IMR-90 (cell line): ENCODE results near the gene ANO2. TPM values are rescaled to one million over a fixed set of nuclear protein-coding genes. Genes with fewer than 3 reads are reported as not detected.

Experiments used
- ATAC-seq: fragments of 200-7000 bp; cut with Tn5 transposase; 2 replicates; pipeline ENCODE4 v1.9.1; 2020; ENCODE audit warnings: low read depth, mild to moderate bottlenecking, moderate library complexity
- BruUV-seq: library from RNA; stranded (reverse); fragments of 400-500 nt; replicated peaks from 2 replicates; lab custom pipeline; 2021; lab: Mats Ljungman, UMichigan
- CTCF ChIA-PET: fragments of 300-600 bp; formaldehyde crosslinking; extraction: SDS; loops from one replicate; lab custom pipeline; 2021; ENCODE audit warnings: antibody characterized with exemption; lab: Yijun Ruan, JAX
- POLR2A ChIA-PET: fragments of 300-600 bp; sonication (Branson Sonifier 250); formaldehyde crosslinking; loops from one replicate; lab custom pipeline; 2022; ENCODE audit warnings: antibody characterized with exemption; ENCODE audit not compliant: unreplicated experiment; lab: Charles Lee
- DNase-seq: peaks from one replicate; pipeline ENCODE4 v3.0.0; 2013
- H2AFZ ChIP-seq: replicated peaks from 2 replicates; pipeline ENCODE3; 2013; ENCODE audit warnings: low read length, mild to moderate bottlenecking; ENCODE audit not compliant: poor library complexity
- H2AK5ac ChIP-seq: 2 replicates; pipeline ENCODE4 v1.6.1; 2013; ENCODE audit warnings: low read depth, low read length, inconsistent platforms
- H2AK9ac ChIP-seq: replicated peaks from 2 replicates; pipeline ENCODE3; 2013; ENCODE audit warnings: mild to moderate bottlenecking, low read depth, low read length, moderate library complexity; ENCODE audit not compliant: poor library complexity
- H2BK120ac ChIP-seq: 2 replicates; pipeline ENCODE4 v1.6.1; 2013; ENCODE audit warnings: low read depth, low read length, inconsistent platforms
- H2BK15ac ChIP-seq: 3 replicates; pipeline ENCODE4 v1.6.1; 2013; ENCODE audit warnings: low read depth, low read length, inconsistent platforms
- H2BK20ac ChIP-seq: 2 replicates; pipeline ENCODE4 v1.6.1; 2013; ENCODE audit warnings: low read depth, mild to moderate bottlenecking, inconsistent platforms, low read length, moderate library complexity
- H2BK5ac ChIP-seq: 2 replicates; pipeline ENCODE4 v1.6.1; 2013; ENCODE audit warnings: mild to moderate bottlenecking, low read depth, low read length, inconsistent platforms; ENCODE audit not compliant: poor library complexity, severe bottlenecking
- H3K14ac ChIP-seq: replicated peaks from 2 replicates; pipeline ENCODE4 v1.6.1; 2013; ENCODE audit warnings: low read depth, low read length, inconsistent platforms
- H3K18ac ChIP-seq: 2 replicates; pipeline ENCODE4 v1.6.1; 2013; ENCODE audit warnings: low read depth, low read length, control low read depth
- H3K23ac ChIP-seq: 2 replicates; pipeline ENCODE4 v1.6.1; 2013; ENCODE audit warnings: low read depth, low read length, inconsistent platforms
- H3K27ac ChIP-seq: 2 replicates; pipeline ENCODE4 v1.5.1; 2013; ENCODE audit warnings: mild to moderate bottlenecking, control low read depth, low read length; ENCODE audit not compliant: insufficient read depth
- H3K27me3 ChIP-seq: 2 replicates; pipeline ENCODE4 v1.6.1; 2013; ENCODE audit warnings: low read length; ENCODE audit not compliant: control insufficient read depth, insufficient read depth
- H3K36me3 ChIP-seq: 2 replicates; pipeline ENCODE4 v1.6.1; 2013; ENCODE audit warnings: low read length, mixed read lengths; ENCODE audit not compliant: control insufficient read depth, insufficient read depth
- H3K4ac ChIP-seq: 2 replicates; pipeline ENCODE4 v1.6.1; 2013; ENCODE audit warnings: low read depth, low read length, inconsistent platforms
- H3K4me1 ChIP-seq: 2 replicates; pipeline ENCODE4 v1.6.1; 2013; ENCODE audit warnings: low read length, mixed read lengths; ENCODE audit not compliant: control insufficient read depth, insufficient read depth
- H3K4me2 ChIP-seq: 2 replicates; pipeline ENCODE4 v1.6.1; 2013; ENCODE audit warnings: low read depth, mild to moderate bottlenecking, control low read depth, low read length, moderate library complexity
- H3K4me3 ChIP-seq: 2 replicates; pipeline ENCODE4 v1.5.1; 2013; ENCODE audit warnings: low read depth, mild to moderate bottlenecking, control low read depth, low read length, moderate library complexity; ENCODE audit not compliant: insufficient read depth
- H3K56ac ChIP-seq: 2 replicates; pipeline ENCODE4 v1.6.1; 2013; ENCODE audit warnings: low read length, inconsistent platforms; ENCODE audit not compliant: insufficient read depth; ENCODE audit errors: extremely low read depth
- H3K79me1 ChIP-seq, 2 experiments: 2 replicates each; pipeline ENCODE4 v1.6.1; 2013; ENCODE audit warnings: low read length in 2 of 2, inconsistent platforms in 1 of 2, low read depth in 1 of 2
- H3K9ac ChIP-seq: 2 replicates; pipeline ENCODE4 v1.6.1; 2013; ENCODE audit warnings: low read depth, low read length, control low read depth
- H3K9me1 ChIP-seq: 2 replicates; pipeline ENCODE4 v1.6.1; 2013; ENCODE audit warnings: low read length, inconsistent platforms; ENCODE audit not compliant: insufficient read depth
- H3K9me3 ChIP-seq: 2 replicates; pipeline ENCODE4 v1.6.1; 2013; ENCODE audit warnings: low read length; ENCODE audit not compliant: control insufficient read depth, insufficient read depth
- H4K20me1 ChIP-seq: 2 replicates; pipeline ENCODE4 v1.6.1; 2013; ENCODE audit warnings: low read length, inconsistent platforms; ENCODE audit not compliant: insufficient read depth
- H4K5ac ChIP-seq: 2 replicates; pipeline ENCODE4 v1.6.1; 2013; ENCODE audit warnings: mild to moderate bottlenecking, low read depth, low read length, control low read depth
- H4K8ac ChIP-seq, 2 experiments: 2 replicates each; pipeline ENCODE4 v1.6.1; 2013; ENCODE audit warnings: low read depth in 2 of 2, low read length in 2 of 2, control low read depth in 1 of 2, inconsistent platforms in 1 of 2
- H4K91ac ChIP-seq: 2 replicates; pipeline ENCODE4 v1.6.1; 2013; ENCODE audit warnings: low read depth, low read length, inconsistent platforms; ENCODE audit not compliant: insufficient read depth
- CEBPB ChIP-seq: IDR thresholded peaks from 2 replicates; pipeline ENCODE4 v1.6.1; 2012; ENCODE audit warnings: low read depth, low read length, improper control_type of control experiment
- CTCF ChIP-seq: conservative IDR thresholded peaks from 2 replicates; pipeline ENCODE4 v1.5.1; 2012; ENCODE audit warnings: mild to moderate bottlenecking, low read depth, low read length, improper control_type of control experiment
- ELK1 ChIP-seq: fragments of 150-350 bp; IDR thresholded peaks from 2 replicates; pipeline ENCODE4 v1.6.1; 2016; ENCODE audit warnings: low read depth, mild to moderate bottlenecking, low read length, moderate library complexity, borderline replicate concordance
- FOS ChIP-seq: fragments of 150-350 bp; IDR thresholded peaks from 2 replicates; pipeline ENCODE4 v1.6.1; 2016; ENCODE audit warnings: low read depth, low read length
- NFE2L2 ChIP-seq: fragments of 150-350 bp; IDR thresholded peaks from 2 replicates; pipeline ENCODE4 v1.6.1; 2016; ENCODE audit warnings: low read depth, mild to moderate bottlenecking, low read length
- RFX5 ChIP-seq: IDR thresholded peaks from 2 replicates; pipeline ENCODE4 v1.8.0; 2012; ENCODE audit warnings: low read depth, mild to moderate bottlenecking, low read length, moderate library complexity
- USF2 ChIP-seq: fragments of 150-350 bp; IDR thresholded peaks from 2 replicates; pipeline ENCODE4 v1.6.1; 2017; ENCODE audit warnings: mild to moderate bottlenecking, antibody characterized with exemption, low read length, low read depth
- WGBS, 2 experiments: methylation state at CpG; one replicate each; pipeline versions ENCODE4 v1.1.5 to v1.1.7; 2013; ENCODE audit warnings: missing lambda C conversion rate in 2 of 2; ENCODE audit not compliant: insufficient read length in 1 of 2; ENCODE audit errors: extremely low coverage in 2 of 2; 5-methylcytosine and 5-hydroxymethylcytosine counted together
- dilution Hi-C: fragments of 300-500 bp; cut with HindIII; formaldehyde crosslinking; loops from one replicate; pipeline ENCODE4 v1.14.3; 2018; ENCODE audit warnings: low sequenced_read_pairs; ENCODE audit not compliant: unreplicated experiment
- in situ Hi-C: fragments of 300-500 bp; cut with MboI; formaldehyde crosslinking; loops from 3 replicates; pipeline ENCODE4 v1.14.3; 2019; ENCODE audit warnings: low sequenced_read_pairs, inconsistent platforms, mixed read lengths
- intact Hi-C: fragments of 100-400 bp; cut with micrococcal nuclease; formaldehyde crosslinking; loops from 2 replicates; pipeline ENCODE4 v1.10.0; 2022
- polyA plus RNA-seq, 3 experiments: library from polyadenylated mRNA; depleted of rRNA; stranded (reverse); fragments of >200 nt; gene quantifications; 2 replicates each; pipeline ENCODE4 v1.2.3, GENCODE V29; 2012; ENCODE audit warnings: low replicate concordance in 1 of 3
- total RNA-seq: library from RNA; depleted of rRNA; stranded (reverse); fragments of >200 nt; gene quantifications from 2 replicates; pipeline ENCODE4 v1.2.3, GENCODE V29; 2012

Gene ANO2
- total and polyA plus RNA-seq, 2 of the 4 experiments (the other 2 are of a cell fraction) = 0.22 TPM; not detected in 1

- ATAC-seq = no peak
- ChIA-PET CTCF (no interaction called here), POLR2A (interaction anchor here (0.5 kb wide), 1 partner anchor 147 kb away, joined by 4 read pairs; no protein-coding TSS in a partner anchor)
- no peaks in the 10 kb centered on the region for H3K9me3 ChIP-seq
- no peak overlapping the region for H4K91ac ChIP-seq
- H4K8ac ChIP-seq = no peak overlapping the region
- no peak overlapping the region for H2BK15ac ChIP-seq
- H3K23ac ChIP-seq = no peak overlapping the region
- no peak overlapping the region for H3K4ac ChIP-seq
- no peak overlapping the region for H2BK5ac ChIP-seq
- peak overlapping the region; percentile 25; the same call in 1 of the 2 replicates for H2AK5ac ChIP-seq
- no peaks in the 10 kb centered on the region for H4K20me1 ChIP-seq
- no peak overlapping the region for H3K4me2 ChIP-seq
- H3K36me3 ChIP-seq = no peaks in the 10 kb centered on the region
- H3K27ac ChIP-seq = no peak overlapping the region
- no CpG with 5 or more reads among the region's 1 CpG for WGBS, 2 experiments
- TF ChIP-seq RFX5 (no peak), CTCF (no peak), CEBPB (no peak), USF2 (no peak), ELK1 (no peak), FOS (no peak), NFE2L2 (no peak)
- no peak overlapping the region for H3K56ac ChIP-seq
- H3K4me1 ChIP-seq = peaks cover 18% of the 10 kb centered on the region
- no TSS peak for BruUV-seq
- dilution Hi-C loops (no loop called here), in situ Hi-C loops (no loop called here), intact Hi-C loops (no loop called here)
- H3K27me3 ChIP-seq = peaks cover 9% of the 10 kb centered on the region
- no peak overlapping the region for H3K9ac ChIP-seq
- H2BK120ac ChIP-seq = no peak overlapping the region
- no peak overlapping the region for H2BK20ac ChIP-seq
- no peaks in the 10 kb centered on the region for H3K79me1 ChIP-seq
- no peak for DNase-seq
- no peak overlapping the region for H3K4me3 ChIP-seq
- peaks cover 4% of the 10 kb centered on the region for H3K9me1 ChIP-seq
- no peak overlapping the region for H4K5ac ChIP-seq
- no peak overlapping the region for H2AK9ac ChIP-seq
- H3K18ac ChIP-seq = no peak overlapping the region
- H2AFZ ChIP-seq = no peak overlapping the region
- H3K14ac ChIP-seq = no peak overlapping the region
These were observed 374.6 kb downstream of the ANO2 start for GRCh38 chr12:5570416-5570815.
